22Rv1 (cell line): ENCODE data around the gene ANK3.

Experiments used
- ZFX ChIP-seq: fragments of 450-650 bp; IDR thresholded peaks from 2 replicates; pipeline ENCODE4 v1.6.1; 2017; ENCODE audit warnings: antibody characterized with exemption, borderline replicate concordance
- TF ChIP-seq, protein P1 (sequence below): fragments of 450-650 bp; IDR thresholded peaks from 2 replicates; pipeline ENCODE4 v1.5.1; 2017; ENCODE audit warnings: mild to moderate bottlenecking

DNA sequence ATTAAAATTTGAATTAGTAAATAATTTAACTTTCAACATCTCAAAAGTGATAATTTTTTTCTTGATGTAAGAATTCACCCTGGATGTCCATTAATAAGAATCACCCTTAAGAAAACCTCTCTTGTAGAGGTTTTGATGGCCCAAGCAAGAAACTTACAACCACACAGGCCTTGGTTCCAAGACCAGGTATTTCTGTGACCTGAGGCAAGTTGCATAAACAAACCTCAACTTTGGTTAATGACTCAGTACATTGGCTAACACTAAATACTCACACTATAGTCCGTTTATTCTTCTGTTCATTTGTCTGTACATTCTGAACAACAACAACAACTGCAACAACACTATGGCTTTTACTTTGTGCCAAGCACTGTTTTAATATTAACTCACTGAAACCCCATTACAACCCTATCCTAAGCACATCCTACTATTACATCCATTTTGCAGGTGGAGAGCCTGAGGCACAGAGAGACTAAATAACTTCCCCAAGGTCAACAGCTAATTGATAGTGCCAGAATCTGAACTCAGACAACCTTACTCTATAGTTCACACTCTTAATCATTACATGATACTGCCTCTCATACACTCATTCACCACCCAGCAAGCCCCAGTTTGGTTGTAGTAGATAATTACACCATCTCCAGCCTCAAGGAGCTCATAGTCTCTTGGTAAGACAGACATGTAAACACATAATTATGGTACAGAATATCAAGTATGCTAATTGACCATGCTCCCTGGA is 6.6 kb downstream of the ANK3 start:
- TF ChIP-seq, protein P1, sequence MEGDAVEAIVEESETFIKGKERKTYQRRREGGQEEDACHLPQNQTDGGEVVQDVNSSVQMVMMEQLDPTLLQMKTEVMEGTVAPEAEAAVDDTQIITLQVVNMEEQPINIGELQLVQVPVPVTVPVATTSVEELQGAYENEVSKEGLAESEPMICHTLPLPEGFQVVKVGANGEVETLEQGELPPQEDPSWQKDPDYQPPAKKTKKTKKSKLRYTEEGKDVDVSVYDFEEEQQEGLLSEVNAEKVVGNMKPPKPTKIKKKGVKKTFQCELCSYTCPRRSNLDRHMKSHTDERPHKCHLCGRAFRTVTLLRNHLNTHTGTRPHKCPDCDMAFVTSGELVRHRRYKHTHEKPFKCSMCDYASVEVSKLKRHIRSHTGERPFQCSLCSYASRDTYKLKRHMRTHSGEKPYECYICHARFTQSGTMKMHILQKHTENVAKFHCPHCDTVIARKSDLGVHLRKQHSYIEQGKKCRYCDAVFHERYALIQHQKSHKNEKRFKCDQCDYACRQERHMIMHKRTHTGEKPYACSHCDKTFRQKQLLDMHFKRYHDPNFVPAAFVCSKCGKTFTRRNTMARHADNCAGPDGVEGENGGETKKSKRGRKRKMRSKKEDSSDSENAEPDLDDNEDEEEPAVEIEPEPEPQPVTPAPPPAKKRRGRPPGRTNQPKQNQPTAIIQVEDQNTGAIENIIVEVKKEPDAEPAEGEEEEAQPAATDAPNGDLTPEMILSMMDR, result no peak
- no peak for TF ChIP-seq ZFX
